HG02763 (cell line): Measurements from ENCODE around the gene GPC5.
"Not testable (repeated sequence)": the region's sequence is repeated elsewhere in the genome, so short reads cannot be mapped to it uniquely, and the experiment has no call there.

Source experiments
- ATAC-seq: cut with Tn5 transposase; IDR thresholded peaks from one replicate; pipeline ENCODE4 v1.9.1; 2021; ENCODE audit warnings: mild to moderate bottlenecking, moderate library complexity; ENCODE audit not compliant: unreplicated experiment

Gene GPC5

DNA sequence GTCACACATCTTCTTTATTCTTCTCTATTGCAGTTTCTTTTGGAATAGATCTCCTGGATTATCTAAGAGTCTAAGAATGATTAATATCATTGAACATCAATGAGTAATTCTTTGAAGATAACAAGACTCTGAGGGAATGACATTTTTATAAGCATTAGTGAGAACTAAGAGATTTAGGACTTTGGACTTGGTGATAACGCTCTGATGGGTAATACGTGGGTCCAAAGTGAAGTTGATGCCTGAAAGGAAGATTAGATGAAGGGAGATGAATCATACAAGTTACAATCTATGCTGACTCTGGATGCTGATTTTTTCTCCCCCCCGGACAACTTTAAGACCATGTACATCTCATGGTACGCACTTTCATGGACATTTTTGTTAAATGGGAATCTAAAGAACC lies 364.5 kb downstream of the GPC5 start:
- ATAC-seq = no peak

DNA sequence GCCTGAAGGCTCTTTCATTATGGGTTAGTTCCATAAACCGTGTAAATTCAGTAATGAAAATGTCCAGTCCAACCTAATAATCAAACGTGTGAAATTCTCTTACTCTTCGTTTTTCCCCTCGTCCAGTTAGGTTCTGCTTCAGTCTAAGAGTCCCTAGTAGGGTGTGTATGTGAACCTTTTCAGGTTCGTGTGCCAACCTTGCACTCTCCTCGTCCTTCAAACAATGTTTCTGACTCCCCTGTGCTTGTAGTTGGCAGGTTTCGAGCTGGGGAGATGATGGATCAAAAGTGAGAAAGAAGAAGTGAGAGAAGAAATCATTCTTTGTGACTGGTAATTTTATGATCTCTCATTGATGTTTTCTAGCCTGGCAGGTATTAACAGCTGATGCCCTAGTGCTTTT lies 366.1 kb downstream of the GPC5 start:
- no peak for ATAC-seq

DNA sequence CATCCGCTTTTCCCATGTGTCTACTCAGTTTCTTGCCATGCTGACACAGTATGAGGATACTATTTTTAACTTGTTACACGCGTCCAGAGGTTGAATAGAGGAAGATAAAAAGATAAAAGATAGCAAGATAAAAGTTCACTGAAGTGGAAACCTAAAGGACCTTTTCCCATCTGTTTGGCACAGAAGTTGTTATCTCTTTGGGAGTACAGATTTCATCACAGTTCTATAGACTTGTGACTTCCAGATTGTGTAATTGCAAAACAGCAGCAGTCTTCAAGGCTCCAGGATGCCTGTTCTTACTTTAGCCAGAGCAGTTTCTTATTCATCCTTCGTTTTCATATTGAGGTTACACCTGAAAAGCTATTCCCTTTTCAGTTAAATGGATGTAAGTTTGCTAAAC lies 369.2 kb downstream of the GPC5 start:
- ATAC-seq = no peak

DNA sequence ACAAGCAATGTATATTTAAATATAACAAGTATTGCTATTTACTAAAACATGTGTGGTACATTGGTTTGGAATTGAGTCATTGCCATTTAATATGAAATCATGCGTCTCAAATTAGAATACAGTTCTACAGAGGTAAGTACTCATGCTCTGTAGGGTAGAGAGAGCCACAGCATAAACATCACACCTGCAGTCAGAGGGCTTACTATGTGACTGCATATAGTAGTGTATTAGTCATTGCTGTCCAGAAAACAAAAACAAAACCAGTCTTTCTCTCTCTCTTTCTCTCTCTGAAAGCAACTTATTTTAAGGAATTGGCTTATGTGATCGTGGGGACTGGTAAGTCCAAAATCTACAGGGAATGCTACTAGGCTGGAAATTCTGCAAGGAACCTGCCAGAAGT lies 370.3 kb downstream of the GPC5 start:
- ATAC-seq = no peak

DNA sequence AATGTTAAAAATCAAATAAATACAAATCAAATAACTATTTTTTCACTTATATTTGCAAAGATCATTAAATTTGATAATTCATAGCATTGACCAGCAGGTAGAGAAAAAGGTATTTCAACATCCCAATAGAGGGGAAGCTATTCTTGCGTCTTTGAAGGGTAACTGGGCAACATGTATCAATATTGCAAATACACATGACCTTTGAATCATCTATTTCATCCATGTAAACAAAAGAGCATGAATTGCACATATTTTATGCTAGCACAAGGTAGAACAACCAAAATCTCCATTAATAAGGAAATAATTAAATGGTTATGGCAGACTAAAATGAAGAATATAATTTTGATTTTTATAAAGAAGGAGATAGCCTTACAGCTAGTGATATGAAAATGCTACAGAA lies 372.8 kb downstream of the GPC5 start:
- no peak for ATAC-seq

DNA sequence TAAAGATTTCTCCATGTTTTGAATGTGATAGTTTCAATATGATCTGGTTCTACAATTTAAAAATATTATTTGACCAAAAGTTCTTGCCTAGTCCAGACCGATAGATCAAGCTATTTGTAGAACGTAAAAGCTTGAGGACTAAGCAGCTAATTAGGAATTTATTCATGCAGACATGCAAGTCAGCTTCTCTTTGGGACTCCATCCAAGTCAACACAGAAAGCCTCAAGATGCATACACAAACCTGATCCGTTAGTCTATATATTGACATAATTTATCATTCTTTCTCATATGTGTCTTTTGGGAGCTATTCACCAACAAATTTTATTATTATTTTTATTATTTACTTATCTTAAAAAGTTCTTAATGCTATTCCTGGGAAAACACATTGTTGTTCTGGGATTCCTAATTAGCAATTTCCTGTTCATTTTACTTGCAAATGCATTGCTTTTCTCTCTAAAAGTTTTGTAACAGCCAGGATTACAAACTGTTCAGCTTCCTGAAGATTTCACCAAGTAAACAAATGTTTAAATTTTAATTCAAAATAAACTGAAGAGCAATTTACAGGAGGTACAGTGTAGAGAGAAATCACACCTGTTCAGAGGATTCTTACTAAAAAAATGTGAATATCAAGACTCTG lies 375.3 kb downstream of the GPC5 start:
- no peak for ATAC-seq

DNA sequence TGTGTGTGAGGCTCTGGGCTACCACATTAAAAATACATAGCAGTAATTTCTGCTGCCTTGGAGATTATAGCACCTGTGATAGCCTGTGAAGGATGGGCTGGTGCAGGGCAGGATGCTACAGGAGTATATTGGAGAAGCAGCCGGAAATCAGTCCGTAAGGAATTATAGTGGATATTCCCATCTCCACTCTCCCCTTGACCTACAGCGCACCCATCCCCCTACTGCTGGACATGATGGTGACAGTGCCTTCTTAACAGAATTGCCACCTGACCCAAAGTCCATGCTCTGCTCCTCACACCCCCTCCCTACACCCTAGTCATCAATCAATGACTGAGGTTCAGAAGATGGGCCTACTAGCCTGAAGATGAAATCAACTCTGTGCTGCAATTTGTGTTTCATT lies 376.0 kb downstream of the GPC5 start:
- no peak for ATAC-seq

DNA sequence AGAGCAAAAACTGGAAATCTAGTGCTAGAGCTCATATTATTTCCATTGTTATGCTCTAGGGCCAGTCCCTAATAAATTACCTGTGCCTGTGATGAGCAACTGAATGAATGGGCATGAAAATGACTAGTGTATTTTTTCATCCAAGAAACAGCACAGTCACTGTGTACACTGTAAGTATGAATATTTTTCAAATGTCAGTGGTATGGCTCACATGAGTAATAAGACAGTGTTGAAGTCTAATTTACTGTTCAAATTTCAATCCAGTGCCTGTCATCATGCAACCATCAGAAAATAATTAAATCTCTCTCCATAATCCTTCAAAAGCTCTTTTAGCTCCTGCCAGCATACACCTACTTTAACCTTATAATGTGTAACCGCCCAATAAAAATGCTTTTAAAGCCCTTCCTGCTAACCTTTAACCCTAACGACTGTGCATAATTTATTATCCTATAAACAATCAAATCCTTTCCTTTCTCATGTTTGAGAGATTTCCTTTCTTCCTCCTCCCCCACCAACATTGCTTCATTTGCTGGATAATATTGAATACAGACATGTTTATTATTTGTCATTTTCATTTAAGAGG lies 378.3 kb downstream of the GPC5 start:
- no peak for ATAC-seq

DNA sequence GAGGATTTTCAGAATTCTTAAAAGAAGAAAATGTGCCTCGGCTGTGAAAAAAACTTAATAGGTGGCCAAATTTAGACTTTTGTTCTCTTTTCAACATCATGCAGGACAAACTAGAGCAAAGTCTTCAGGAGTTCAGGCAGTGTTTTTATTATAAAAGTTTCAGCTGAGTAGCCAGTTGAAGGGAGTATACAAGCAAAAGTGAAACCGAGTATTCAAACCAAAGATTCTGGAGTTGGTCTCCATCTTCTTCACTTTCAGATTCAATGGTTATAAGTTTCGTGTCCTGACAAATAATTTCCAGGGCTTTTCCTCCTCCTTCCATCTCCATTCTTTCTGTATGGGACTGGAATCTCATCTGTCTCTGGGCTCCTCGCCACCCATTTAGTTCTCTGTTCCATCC lies 379.7 kb downstream of the GPC5 start:
- ATAC-seq = no peak

DNA sequence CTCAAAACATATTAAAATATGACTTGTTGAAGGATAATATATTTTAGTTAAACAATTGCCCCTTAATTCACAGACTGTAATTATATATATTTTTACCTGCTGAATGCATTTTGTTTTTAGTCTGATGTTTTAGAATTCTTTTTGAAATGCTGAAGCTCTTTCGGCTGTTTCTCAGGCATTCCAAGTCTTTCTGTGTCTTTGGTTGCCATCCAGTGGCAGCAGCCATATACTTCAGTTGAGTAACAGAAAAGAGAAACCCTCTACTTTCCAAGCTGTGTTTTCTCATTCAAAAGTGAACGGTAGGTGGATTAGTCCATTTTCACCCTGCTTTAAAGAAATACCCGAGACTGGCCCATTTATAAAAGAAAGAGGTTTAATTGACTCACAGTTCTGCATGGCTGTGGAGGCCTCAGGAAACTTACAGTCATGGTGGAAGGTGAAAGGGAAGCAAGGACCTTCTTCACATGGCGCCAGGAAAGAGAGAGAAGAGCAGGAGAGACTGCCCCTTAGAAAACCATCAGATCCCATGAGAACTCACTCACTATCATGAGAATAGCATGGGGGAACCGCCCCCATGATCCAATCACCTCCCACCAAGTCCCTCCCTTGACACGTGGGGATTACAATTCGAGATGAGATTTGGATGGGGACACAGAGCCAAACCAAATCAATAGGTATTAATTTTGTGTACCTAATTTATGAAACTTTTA lies 383.7 kb downstream of the GPC5 start:
- ATAC-seq = not testable (repeated sequence)

DNA sequence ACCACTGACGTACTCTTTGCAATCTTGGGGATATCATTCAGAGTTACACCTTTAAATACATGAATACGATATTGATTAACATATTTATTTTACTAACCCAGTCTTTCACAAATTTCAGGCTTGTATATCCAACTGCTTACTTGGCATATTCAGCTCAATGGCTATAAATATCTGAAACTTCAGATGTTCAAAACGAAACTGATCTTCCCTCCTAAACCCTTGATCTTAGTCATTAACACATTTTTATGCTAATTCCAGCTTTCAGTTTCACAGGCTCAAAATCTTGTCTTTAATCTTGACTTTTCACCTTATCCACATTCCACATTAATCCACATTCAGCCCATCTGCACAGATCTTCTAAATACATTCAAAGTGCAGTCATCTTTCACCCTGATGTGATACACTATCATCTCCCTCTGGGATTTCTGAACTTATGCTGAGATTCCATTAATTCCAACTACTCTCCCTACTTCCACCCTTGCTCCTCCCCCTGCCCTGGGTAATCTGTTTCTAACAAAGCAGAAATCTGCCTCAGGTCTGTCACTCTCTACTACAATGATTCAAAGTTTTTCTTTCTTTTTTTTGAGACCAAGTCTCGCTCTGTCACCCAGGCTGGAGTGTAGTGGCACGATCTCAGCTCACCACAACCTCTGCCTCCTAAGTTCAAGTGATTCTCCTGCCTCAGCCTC lies 387.2 kb downstream of the GPC5 start:
- no peak for ATAC-seq

DNA sequence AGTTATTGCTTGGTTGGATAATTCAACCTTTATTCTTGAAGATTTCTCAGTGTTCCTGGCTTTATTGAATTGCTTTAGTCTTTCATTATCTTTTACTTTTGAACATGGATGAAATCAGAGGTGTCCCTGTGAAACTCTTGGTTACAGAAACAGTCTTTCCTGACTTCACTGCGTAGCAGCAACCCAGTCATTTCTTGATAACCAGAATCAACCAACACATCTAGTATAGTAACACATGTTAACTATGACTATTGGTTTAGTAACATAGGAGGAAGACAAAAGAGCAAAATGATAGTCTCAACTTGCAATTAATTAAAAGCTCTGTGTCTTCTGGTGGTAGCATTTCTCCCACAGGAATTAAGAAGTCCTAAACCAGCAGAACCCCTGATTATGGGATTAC lies 393.6 kb downstream of the GPC5 start:
- ATAC-seq = no peak

DNA sequence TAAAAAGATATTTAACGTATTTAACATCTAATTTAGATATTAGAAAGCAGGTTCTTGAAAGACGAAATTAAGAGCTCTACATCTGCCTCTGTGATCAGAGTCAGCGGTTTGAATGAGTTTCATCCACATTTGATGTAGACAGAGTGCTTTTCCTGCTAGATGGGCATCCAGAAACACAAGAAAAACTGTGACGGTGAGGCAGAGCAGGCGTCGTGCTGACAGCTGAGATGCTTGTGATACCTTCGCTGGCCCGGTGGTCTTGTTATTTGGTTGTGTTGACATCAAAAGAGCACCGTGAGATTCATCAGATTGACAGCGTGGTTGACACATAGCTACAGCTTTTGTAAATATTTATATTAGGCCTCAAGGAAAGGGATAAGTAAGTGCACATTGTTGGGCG lies 399.1 kb downstream of the GPC5 start:
- ATAC-seq = no peak

DNA sequence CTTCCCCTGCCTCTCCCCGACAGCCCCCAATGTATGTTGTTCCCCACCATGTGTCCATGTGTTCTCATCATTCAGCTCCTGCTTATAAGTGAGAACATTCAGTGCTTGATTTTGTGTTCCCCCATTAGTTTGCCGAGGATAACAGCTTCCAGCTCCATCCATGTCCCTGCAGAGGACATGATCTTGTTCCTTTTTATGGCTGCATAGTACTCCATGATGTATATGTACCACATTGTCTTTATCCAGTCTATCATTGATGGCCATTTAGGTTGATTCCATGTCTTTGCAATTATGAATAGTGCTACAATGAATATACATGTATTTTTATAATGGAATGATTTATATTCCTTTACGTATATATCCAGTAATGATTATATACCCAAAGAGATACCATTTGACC lies 399.9 kb downstream of the GPC5 start:
- ATAC-seq = not testable (repeated sequence)

DNA sequence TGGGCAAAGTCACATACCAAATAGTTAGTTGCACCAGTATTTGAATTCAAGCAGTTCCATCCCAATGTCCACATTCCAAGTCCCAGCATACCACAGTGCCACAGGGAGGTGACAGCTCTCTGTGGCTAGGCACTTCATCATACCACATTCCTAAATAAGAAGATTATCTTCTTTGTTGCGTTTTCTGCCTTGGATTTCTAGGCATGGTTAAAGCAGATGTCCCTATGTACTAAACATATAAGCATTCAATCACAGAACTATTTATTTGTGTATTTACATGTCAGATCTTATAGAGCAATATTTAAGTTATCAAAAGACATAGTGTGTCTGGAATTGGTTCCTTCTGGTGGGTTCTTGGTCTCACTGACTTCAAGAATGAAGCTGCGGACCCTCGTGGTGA lies 403.4 kb downstream of the GPC5 start:
- not testable (repeated sequence) for ATAC-seq

DNA sequence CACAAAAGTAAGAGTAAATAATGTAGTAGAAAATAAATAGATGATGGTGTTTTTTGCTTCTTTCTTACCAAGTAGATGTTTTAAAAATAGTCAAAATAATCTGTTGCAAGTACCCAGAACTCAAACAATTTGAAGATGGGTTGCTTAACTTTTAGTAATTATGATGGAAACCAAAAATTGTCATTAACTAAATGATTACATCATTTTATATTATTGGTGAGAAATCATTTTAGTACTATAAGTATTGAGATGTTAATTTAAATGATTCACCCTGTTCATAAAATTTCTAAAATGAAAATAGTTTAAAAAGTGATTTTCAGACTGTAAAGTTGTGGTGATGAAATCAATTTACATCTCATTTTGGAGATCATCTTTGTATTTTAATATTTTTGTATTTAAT lies 404.5 kb downstream of the GPC5 start:
- no peak for ATAC-seq

DNA sequence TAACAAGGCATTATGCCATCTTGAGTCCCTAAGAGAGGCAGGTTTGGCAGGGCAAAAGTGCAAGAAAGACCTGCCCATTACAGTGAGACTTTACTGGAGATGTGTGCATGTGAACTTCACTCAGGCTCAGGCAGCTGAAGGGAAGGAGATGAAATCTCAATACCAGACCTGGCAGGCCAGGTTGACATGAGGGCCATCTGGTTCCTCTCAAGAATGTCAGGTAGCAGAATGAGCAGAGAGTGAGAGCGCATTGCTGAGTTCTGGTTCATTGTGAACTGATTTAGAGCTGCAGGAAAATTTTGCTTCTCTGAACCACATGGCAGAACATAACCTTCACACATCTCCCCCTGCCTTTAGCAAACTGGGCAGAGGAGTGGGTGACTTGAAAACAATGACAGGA lies 406.3 kb downstream of the GPC5 start:
- ATAC-seq = no peak

DNA sequence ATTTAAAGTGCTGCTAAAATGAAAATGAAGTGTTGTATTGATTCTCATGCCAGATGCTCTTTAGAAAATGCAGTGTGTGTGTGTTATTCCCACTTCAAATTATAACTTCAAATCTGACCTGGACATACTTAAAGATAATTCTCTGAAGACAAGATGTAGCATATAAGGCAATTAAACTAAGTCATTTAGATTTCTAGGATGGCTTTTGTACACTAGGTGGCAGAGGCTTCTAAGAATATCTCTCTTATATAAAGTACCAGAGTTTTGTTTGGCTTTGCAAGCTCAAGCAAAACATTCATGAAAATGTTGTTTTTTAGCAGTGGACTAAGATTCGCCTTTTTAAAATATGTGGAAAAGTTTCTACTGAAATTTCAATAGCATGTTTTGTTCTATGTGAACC lies 407.2 kb downstream of the GPC5 start:
- no peak for ATAC-seq

DNA sequence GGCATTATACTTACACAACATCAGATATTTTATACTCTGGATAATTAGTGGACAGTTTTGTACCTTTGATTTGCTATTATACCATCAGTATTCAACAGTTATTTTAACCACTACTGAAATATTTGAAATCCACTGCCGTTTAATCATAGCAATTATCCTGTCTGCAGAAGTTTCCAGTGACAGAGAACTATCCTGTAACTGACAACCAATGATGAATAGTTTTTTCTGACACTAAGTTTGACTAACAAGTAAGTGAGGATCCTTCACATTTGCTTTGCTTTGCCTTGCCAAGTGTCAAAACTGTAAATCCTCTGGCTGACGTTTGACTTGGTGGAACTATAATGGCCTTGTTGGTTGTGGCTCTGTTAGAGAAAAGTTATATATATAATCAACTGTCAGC lies 410.7 kb downstream of the GPC5 start:
- ATAC-seq = no peak

DNA sequence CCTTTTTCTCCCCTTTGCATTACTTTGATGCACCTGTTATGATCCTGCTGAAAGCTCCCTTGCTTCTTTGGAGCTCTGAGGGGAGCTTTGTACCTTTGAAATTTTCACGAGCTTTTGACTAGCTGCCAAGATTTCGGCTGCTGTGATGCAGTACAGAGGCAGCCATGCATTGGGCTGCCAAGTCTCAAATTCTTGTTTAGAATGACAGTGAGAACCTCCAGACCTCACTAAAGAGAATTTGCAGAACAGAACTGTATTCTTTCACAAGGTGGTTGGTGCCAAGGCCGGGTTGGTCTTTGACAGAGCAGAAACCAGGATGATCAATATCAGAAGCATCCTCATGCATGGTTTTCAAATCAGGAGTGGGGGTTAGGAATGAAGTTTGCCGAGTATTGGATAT lies 414.8 kb downstream of the GPC5 start:
- ATAC-seq = no peak

DNA sequence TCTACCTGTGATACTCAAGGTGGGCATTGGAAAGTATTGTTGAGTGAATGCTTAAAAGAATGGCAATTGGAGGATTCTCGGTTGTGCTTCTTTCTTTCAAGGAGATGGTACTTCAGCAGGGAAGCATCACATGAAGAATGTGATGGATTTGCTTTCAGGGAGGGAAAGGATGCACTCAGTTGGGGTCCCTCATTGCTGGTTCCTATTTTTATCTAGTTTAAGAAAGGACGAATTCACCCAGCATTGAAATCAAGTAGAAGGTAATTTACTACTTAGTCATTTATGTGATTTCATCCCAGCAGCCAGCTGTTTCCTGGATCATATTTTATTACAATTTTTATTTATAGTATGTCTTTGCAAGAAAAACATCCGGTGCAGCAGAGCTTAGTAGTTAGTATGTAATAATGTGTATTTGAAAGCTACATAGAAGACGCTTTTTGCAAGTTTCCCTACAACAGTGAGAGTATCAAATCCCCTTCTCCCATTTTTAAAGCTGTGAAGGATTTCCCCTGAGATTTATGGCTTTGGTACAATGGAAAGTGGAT lies 417.9 kb downstream of the GPC5 start:
- ATAC-seq = no peak

DNA sequence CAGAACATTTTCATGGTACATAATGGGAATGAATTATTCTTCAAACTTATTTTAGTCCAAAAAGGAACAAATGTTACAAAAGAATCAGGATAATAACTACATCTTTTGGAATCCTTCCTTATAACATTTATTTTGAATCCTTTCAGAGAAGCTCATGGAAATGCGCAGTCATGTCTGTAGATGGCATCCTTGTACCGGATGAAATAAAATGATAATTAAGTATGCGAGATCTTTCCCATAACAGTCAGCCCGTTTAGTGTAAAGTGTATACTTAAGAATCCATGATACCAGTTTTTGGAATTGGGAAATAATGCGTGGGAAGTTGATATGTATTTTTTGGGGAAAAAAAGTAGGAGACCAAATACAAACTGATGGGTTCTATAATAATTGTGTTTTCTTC lies 418.8 kb downstream of the GPC5 start:
- no peak for ATAC-seq
